RWPE2 (cell line): ENCODE measurements around the gene BIK.
A peak's percentile ranks its signal among the peaks of the same experiment; 100 is the strongest.

Experiments used
- ATAC-seq: fragments of 200-7000 bp; cut with Tn5 transposase; 3 replicates; pipeline ENCODE4 v1.9.1; 2021; ENCODE audit warnings: low read depth
- DNase-seq: peaks from one replicate; pipeline ENCODE4 v3.0.0-alpha.2; 2020; ENCODE audit warnings: low spot score
- H3K27ac ChIP-seq: fragments of 450-650 bp; 2 replicates; pipeline ENCODE4 v1.5.1; 2017; ENCODE audit warnings: mild to moderate bottlenecking; ENCODE audit not compliant: poor library complexity, severe bottlenecking
- H3K27me3 ChIP-seq: fragments of 250-450 bp; sonication (Bioruptor Pico); 2 replicates; pipeline ENCODE4 v1.5.1; 2021; ENCODE audit warnings: mild to moderate bottlenecking, moderate library complexity; ENCODE audit not compliant: insufficient read depth, poor library complexity, severe bottlenecking
- H3K36me3 ChIP-seq: fragments of 250-450 bp; sonication (Bioruptor Pico); 2 replicates; pipeline ENCODE4 v1.5.1; 2020; ENCODE audit warnings: low read depth, mild to moderate bottlenecking, moderate library complexity
- H3K4me1 ChIP-seq: fragments of 250-450 bp; sonication (Bioruptor Pico); 2 replicates; pipeline ENCODE4 v1.5.1; 2021; ENCODE audit warnings: mild to moderate bottlenecking, moderate library complexity; ENCODE audit not compliant: insufficient read depth, poor library complexity, severe bottlenecking
- H3K4me3 ChIP-seq: fragments of 250-450 bp; sonication (Bioruptor Pico); 2 replicates; pipeline ENCODE4 v1.5.1; 2021; ENCODE audit warnings: mild to moderate bottlenecking, moderate library complexity; ENCODE audit not compliant: severe bottlenecking
- H3K9me3 ChIP-seq: fragments of 250-450 bp; sonication (Bioruptor Pico); 2 replicates; pipeline ENCODE4 v1.5.1; 2021; ENCODE audit warnings: mild to moderate bottlenecking, moderate library complexity; ENCODE audit not compliant: severe bottlenecking
- TF ChIP-seq, protein P1 (sequence below): fragments of 450-650 bp; IDR thresholded peaks from one replicate; pipeline ENCODE4 v1.5.1; 2017; ENCODE audit warnings: mild to moderate bottlenecking, moderate library complexity; ENCODE audit not compliant: poor library complexity, severe bottlenecking

BIK gene

DNA sequence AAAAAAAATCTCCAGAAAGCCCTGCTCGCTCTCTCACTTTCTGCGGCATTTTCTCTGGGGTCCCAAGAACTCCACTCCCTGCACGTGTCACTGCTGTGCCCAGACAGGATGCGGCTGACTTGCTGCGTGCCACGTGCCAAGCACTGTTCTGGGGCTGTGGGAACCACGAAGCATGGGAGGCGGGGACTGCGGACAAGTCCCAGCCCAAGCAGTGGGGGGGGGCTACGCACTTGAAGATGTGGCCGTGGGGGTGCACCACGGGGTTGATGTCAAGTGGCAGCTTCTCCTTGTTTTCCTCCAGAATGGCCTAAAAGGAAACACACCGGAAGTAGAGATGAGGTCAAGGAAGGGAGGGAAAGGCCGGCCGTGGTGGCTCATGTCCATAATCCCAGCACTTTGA is 65.5 kb downstream of the BIK start:
- Histone ChIP-seq H3K4me3 (no peak overlapping the region), H3K27me3 (no peaks in the 10 kb centered on the region), H3K27ac (no peak overlapping the region), H3K4me1 (no peaks in the 10 kb centered on the region), H3K9me3 (no peaks in the 10 kb centered on the region), H3K36me3 (peaks cover 72% of the 10 kb centered on the region)
- ATAC-seq (no peak), DNase-seq (peak; percentile 57)
- TF ChIP-seq, protein P1, sequence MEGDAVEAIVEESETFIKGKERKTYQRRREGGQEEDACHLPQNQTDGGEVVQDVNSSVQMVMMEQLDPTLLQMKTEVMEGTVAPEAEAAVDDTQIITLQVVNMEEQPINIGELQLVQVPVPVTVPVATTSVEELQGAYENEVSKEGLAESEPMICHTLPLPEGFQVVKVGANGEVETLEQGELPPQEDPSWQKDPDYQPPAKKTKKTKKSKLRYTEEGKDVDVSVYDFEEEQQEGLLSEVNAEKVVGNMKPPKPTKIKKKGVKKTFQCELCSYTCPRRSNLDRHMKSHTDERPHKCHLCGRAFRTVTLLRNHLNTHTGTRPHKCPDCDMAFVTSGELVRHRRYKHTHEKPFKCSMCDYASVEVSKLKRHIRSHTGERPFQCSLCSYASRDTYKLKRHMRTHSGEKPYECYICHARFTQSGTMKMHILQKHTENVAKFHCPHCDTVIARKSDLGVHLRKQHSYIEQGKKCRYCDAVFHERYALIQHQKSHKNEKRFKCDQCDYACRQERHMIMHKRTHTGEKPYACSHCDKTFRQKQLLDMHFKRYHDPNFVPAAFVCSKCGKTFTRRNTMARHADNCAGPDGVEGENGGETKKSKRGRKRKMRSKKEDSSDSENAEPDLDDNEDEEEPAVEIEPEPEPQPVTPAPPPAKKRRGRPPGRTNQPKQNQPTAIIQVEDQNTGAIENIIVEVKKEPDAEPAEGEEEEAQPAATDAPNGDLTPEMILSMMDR = no peak

DNA sequence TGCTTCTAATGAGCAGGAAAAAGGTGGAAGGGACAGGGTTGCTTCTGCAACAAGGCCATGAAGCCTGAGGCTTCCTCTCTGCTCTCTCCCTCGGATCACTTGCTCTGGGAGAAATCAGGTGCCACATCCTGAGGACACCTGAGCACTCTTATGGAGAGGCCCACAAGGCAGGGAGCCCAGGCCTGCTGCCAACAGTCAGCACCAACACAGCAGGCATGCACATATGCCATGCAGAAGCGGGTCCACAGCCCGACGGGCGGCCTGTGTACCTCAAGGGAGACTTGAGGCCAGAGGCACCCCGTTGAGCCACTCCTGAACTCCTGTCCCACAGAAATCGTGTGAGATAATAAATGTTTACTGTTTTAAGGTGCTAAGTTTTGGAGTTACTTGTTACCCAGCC is 66.9 kb downstream of the BIK start:
- Histone ChIP-seq H3K9me3 (no peaks in the 10 kb centered on the region), H3K36me3 (peaks cover 74% of the 10 kb centered on the region), H3K27ac (no peak overlapping the region), H3K27me3 (no peaks in the 10 kb centered on the region), H3K4me1 (no peaks in the 10 kb centered on the region), H3K4me3 (no peak overlapping the region)
- TF ChIP-seq, protein P1 = no peak
- DNase-seq (peak; percentile 17), ATAC-seq (no peak)
